Stimulated activated CD8-positive, alpha-beta memory T cell treated with anti-CD3 and anti-CD28 coated beads, Interleukin-7, amount 100 ng/mL, for 1 hour (primary cell): ENCODE results near the gene BACE1.
"Not testable (repeated sequence)": the region's sequence is repeated elsewhere in the genome, so short reads cannot be mapped to it uniquely, and the experiment has no call there.

ENCODE experiments used
- DNase-seq, 2 donors: peaks; one replicate each; pipeline ENCODE4 v3.0.0-alpha.2; 2020; ENCODE audit warnings: low read depth in 2 of 2

BACE1 gene

GRCh38 chr11:117278347-117278746, 37.7 kb downstream of the BACE1 start:
- no peak for DNase-seq

GRCh38 chr11:117273550-117274289, 42.3 kb downstream of the BACE1 start:
- no peak for DNase-seq

- not testable (repeated sequence) for DNase-seq
These were observed 43.9 kb downstream of the BACE1 start for GRCh38 chr11:117272175-117272574.

- DNase-seq, result no peak
These were observed 44.8 kb downstream of the BACE1 start for GRCh38 chr11:117271208-117271607.

GRCh38 chr11:117269856-117270255, 46.2 kb downstream of the BACE1 start:
- no peak for DNase-seq

GRCh38 chr11:117265745-117266144, 50.3 kb downstream of the BACE1 start:
- DNase-seq, result no peak

GRCh38 chr11:117264624-117265323, 51.3 kb downstream of the BACE1 start:
- DNase-seq, result not testable (repeated sequence)

- no peak for DNase-seq
These were observed 56.6 kb downstream of the BACE1 start for GRCh38 chr11:117259417-117259816.

GRCh38 chr11:117258576-117258975, 57.5 kb downstream of the BACE1 start:
- DNase-seq, result no peak

GRCh38 chr11:117256573-117256972, 59.5 kb downstream of the BACE1 start:
- no peak for DNase-seq

GRCh38 chr11:117255966-117256365, 60.1 kb downstream of the BACE1 start:
- DNase-seq, result no peak

- no peak for DNase-seq
These were observed 64.5 kb downstream of the BACE1 start for GRCh38 chr11:117251506-117251905.

- no peak for DNase-seq
These were observed 66.5 kb downstream of the BACE1 start for GRCh38 chr11:117249571-117249970.

GRCh38 chr11:117248341-117248740, 67.7 kb downstream of the BACE1 start:
- DNase-seq, result no peak

- DNase-seq, result no peak
These were observed 76.8 kb downstream of the BACE1 start for GRCh38 chr11:117239295-117239694.

GRCh38 chr11:117238221-117238620, 77.8 kb downstream of the BACE1 start:
- DNase-seq, result no peak
